GM18499 (cell line): Measurements from ENCODE around the gene USF2.
"Not testable (repeated sequence)": the region's sequence is repeated elsewhere in the genome, so short reads cannot be mapped to it uniquely, and the experiment has no call there.

ENCODE experiments used
- ATAC-seq: cut with Tn5 transposase; IDR thresholded peaks from one replicate; pipeline ENCODE4 v1.9.1; 2021; ENCODE audit warnings: moderate number of reproducible peaks; ENCODE audit not compliant: insufficient read depth, unreplicated experiment

Gene USF2

GRCh38 chr19:35268536-35269437, at the start of gene USF2:
Gene USF2, plus strand, starts transcription at chr19:35268962. Its CDS starts 140 bp downstream, at chr19:35269102.
- ATAC-seq = no peak

GRCh38 chr19:35219008-35219407, 49.8 kb upstream of the USF2 start:
- ATAC-seq = no peak

GRCh38 chr19:35220315-35220921, 48.3 kb upstream of the USF2 start:
- ATAC-seq = no peak

- ATAC-seq = not testable (repeated sequence)
Observed at GRCh38 chr19:35220973-35221590, 47.7 kb upstream of the USF2 start.

- no peak for ATAC-seq
Observed at GRCh38 chr19:35222373-35223015, 46.3 kb upstream of the USF2 start.

- no peak for ATAC-seq
Observed at GRCh38 chr19:35223084-35223790, 45.5 kb upstream of the USF2 start.

GRCh38 chr19:35223862-35224505, 44.8 kb upstream of the USF2 start:
- no peak for ATAC-seq

GRCh38 chr19:35224681-35225571, 43.8 kb upstream of the USF2 start:
- no peak for ATAC-seq

- ATAC-seq = no peak
Observed at GRCh38 chr19:35225951-35226350, 42.8 kb upstream of the USF2 start.

GRCh38 chr19:35226748-35227147, 42.0 kb upstream of the USF2 start:
- no peak for ATAC-seq

- no peak for ATAC-seq
Observed at GRCh38 chr19:35228177-35228930, 40.4 kb upstream of the USF2 start, which contains the start of gene FAM187B. Gene FAM187B, minus strand, starts transcription at chr19:35228739. Its CDS starts 59 bp downstream, at chr19:35228680.

GRCh38 chr19:35229601-35230000, 39.2 kb upstream of the USF2 start:
- no peak for ATAC-seq

GRCh38 chr19:35231956-35232645, 36.7 kb upstream of the USF2 start:
- ATAC-seq = no peak

GRCh38 chr19:35232912-35233311, 35.9 kb upstream of the USF2 start:
- ATAC-seq = no peak

- ATAC-seq = no peak
Observed at GRCh38 chr19:35236638-35237400, 31.9 kb upstream of the USF2 start.

GRCh38 chr19:35239597-35239996, 29.2 kb upstream of the USF2 start:
- ATAC-seq = not testable (repeated sequence)

GRCh38 chr19:35240327-35240726, 28.4 kb upstream of the USF2 start:
- ATAC-seq = no peak
